ENCODE data around the gene ANTXRL.
"Not testable (repeated sequence)": the region's sequence is repeated elsewhere in the genome, so short reads cannot be mapped to it uniquely, and the experiment has no call there.

GRCh38 chr10:46375406-46375805, 88.6 kb downstream of the ANTXRL start, which contains the start of gene ANXA8L1:
- not testable (repeated sequence) for TF ChIP-seq CTCF (IDR thresholded peaks at IDR 0.05; ENCODE audit: low read depth, low read length); POLR2A (IDR thresholded peaks at IDR 0.05; ENCODE audit: extremely low read depth, insufficient read length)

Data from NB4 (cell line).